HCT116 (cell line): ENCODE data around the gene APBB3. TPM values are rescaled to one million over a fixed set of nuclear protein-coding genes. Genes with fewer than 3 reads are reported as not detected.
A peak's percentile ranks its signal among the peaks of the same experiment; 100 is the strongest.

Source experiments
- ATAC-seq: fragments of 200-7000 bp; cut with Tn5 transposase; 2 replicates; pipeline ENCODE4 v1.9.1; 2020; ENCODE audit warnings: mild to moderate bottlenecking, moderate library complexity
- BruUV-seq: library from RNA; stranded (reverse); fragments of 400-500 nt; replicated peaks from 2 replicates; lab custom pipeline; 2021; lab: Mats Ljungman, UMichigan
- CTCF ChIA-PET: fragments of 300-600 bp; sonication (Branson Sonifier 250); formaldehyde crosslinking; loops from one replicate; lab custom pipeline; 2021; ENCODE audit warnings: antibody characterized with exemption; lab: Charles Lee
- POLR2A ChIA-PET: fragments of 300-600, 350-600 bp; sonication (Branson Sonifier 250); formaldehyde crosslinking; loops from one replicate; lab custom pipeline; 2021; ENCODE audit warnings: antibody characterized with exemption; lab: Charles Lee
- RAD21 ChIA-PET, 2 experiments: fragments of 300-600 bp; sonication (Branson Sonifier 250); formaldehyde crosslinking; loops; one replicate each; lab custom pipeline; 2023; ENCODE audit warnings: low total read pairs in 2 of 2; ENCODE audit not compliant: uncharacterized antibody in 2 of 2, unreplicated experiment in 2 of 2, low non-redundant PET in 1 of 2; lab: Charles Lee
- DNase-seq: peaks from one replicate; pipeline ENCODE4 v3.0.0-alpha.2; 2010; ENCODE audit warnings: low read depth, low spot score
- H2AFZ ChIP-seq: fragments of 200-600 bp; shearing (Covaris generic), sonication (generic); 2 replicates; pipeline ENCODE4 v1.6.1; 2017; ENCODE audit warnings: low read depth, mixed run types, mixed read lengths, antibody characterized with exemption, low read length; ENCODE audit not compliant: poor library complexity, severe bottlenecking
- H3K27ac ChIP-seq: 2 replicates; pipeline ENCODE4 v1.5.1; 2012; ENCODE audit warnings: low read depth, low read length
- H3K27me3 ChIP-seq: fragments of 200-600 bp; sonication (generic); 2 replicates; pipeline ENCODE4 v1.6.1; 2016; ENCODE audit warnings: mixed run types, low read length, mixed read lengths; ENCODE audit not compliant: insufficient read depth
- H3K36me3 ChIP-seq, 2 experiments: fragments of 200-500 bp in 1 of 2; fragments of 200-600 bp in 1 of 2; sonication (Bioruptor generic) in 1 of 2; sonication (generic) in 1 of 2; 2 replicates each; pipeline versions ENCODE4 v1.5.1 to v1.6.1; 2014 to 2016; ENCODE audit warnings: low read length in 2 of 2, inconsistent platforms in 1 of 2, mixed read lengths in 1 of 2, mixed run types in 1 of 2; ENCODE audit not compliant: insufficient read depth in 2 of 2, control insufficient read depth in 1 of 2
- H3K4me1 ChIP-seq, 2 experiments: fragments of 200-600 bp in 1 of 2; sonication (generic) in 1 of 2; 2 replicates each; pipeline versions ENCODE4 v1.5.1 to v1.6.1; 2012 to 2017; ENCODE audit warnings: low read length in 2 of 2, inconsistent platforms in 1 of 2, mild to moderate bottlenecking in 1 of 2, mixed read lengths in 1 of 2, mixed run types in 1 of 2, moderate library complexity in 1 of 2; ENCODE audit not compliant: insufficient read depth in 2 of 2, control insufficient read depth in 1 of 2
- H3K4me2 ChIP-seq: fragments of 200-600 bp; sonication (generic); 2 replicates; pipeline ENCODE4 v1.6.1; 2017; ENCODE audit warnings: mixed run types, low read length, mixed read lengths
- H3K4me3 ChIP-seq, 2 experiments: fragments of 200-600 bp in 1 of 2; sonication (generic) in 1 of 2; replicated peaks in 1 of 2; 2 replicates each; pipeline ENCODE4 v1.5.1; 2011 to 2016; ENCODE audit warnings: low read length in 2 of 2, control low read depth in 1 of 2, low read depth in 1 of 2, mild to moderate bottlenecking in 1 of 2, mixed read lengths in 1 of 2, mixed run types in 1 of 2
- H3K79me2 ChIP-seq: fragments of 200-600 bp; sonication (generic); 2 replicates; pipeline ENCODE4 v1.6.1; 2017; ENCODE audit warnings: mild to moderate bottlenecking, mixed run types, low read length, moderate library complexity, mixed read lengths; ENCODE audit not compliant: insufficient read depth
- H3K9ac ChIP-seq: fragments of 200-600 bp; sonication (generic); 2 replicates; pipeline ENCODE4 v1.6.1; 2016; ENCODE audit warnings: low read length, mixed read lengths
- H3K9me2 ChIP-seq: fragments of 200-600 bp; sonication (generic), shearing (Covaris generic); 2 replicates; pipeline ENCODE4 v1.6.1; 2017; ENCODE audit warnings: mixed run types, mild to moderate bottlenecking, moderate library complexity; ENCODE audit not compliant: insufficient read depth
- H3K9me3 ChIP-seq, 2 experiments: fragments of 200-500 bp in 1 of 2; fragments of 200-600 bp in 1 of 2; sonication (Bioruptor generic) in 1 of 2; sonication (generic) in 1 of 2; 2 replicates each; pipeline ENCODE4 v1.6.1; 2014 to 2017; ENCODE audit warnings: low read length in 2 of 2, mixed read lengths in 2 of 2, inconsistent platforms in 1 of 2, low read depth in 1 of 2, mild to moderate bottlenecking in 1 of 2, mixed run types in 1 of 2, moderate library complexity in 1 of 2; ENCODE audit not compliant: control insufficient read depth in 1 of 2, insufficient read depth in 1 of 2
- H4K20me1 ChIP-seq: fragments of 200-600 bp; sonication (generic), shearing (Covaris generic); 2 replicates; pipeline ENCODE4 v1.6.1; 2017; ENCODE audit warnings: mixed run types, mild to moderate bottlenecking, moderate library complexity; ENCODE audit not compliant: insufficient read depth
- ATF3 ChIP-seq: IDR thresholded peaks from 2 replicates; pipeline ENCODE4 v1.6.1; 2012
- CEBPB ChIP-seq: IDR thresholded peaks from 2 replicates; pipeline ENCODE4 v1.6.1; 2012; ENCODE audit warnings: low read depth
- EZH2 ChIP-seq: fragments of 200-600 bp; sonication (generic); IDR thresholded peaks from 2 replicates; pipeline ENCODE4 v1.6.1; 2017; ENCODE audit warnings: antibody characterized with exemption, mixed run types
- EZH2phosphoT487 ChIP-seq: fragments of 200-600 bp; IDR thresholded peaks from 2 replicates; pipeline ENCODE4 v1.6.1; 2018; ENCODE audit warnings: antibody characterized with exemption, borderline replicate concordance
- JUND ChIP-seq: IDR thresholded peaks from 2 replicates; pipeline ENCODE4 v1.6.1; 2012
- POLR2A ChIP-seq: IDR thresholded peaks from 2 replicates; pipeline ENCODE4 v1.7.0; 2011; ENCODE audit warnings: borderline replicate concordance; ENCODE audit not compliant: insufficient read depth, insufficient read length; ENCODE audit errors: extremely low read depth
- POLR2AphosphoS5 ChIP-seq: IDR thresholded peaks from 2 replicates; pipeline ENCODE4 v1.6.1; 2011; ENCODE audit warnings: mild to moderate bottlenecking, low read depth, low read length, moderate library complexity
- RAD21 ChIP-seq: IDR thresholded peaks from 2 replicates; pipeline ENCODE4 v1.6.1; 2012; ENCODE audit warnings: low read depth, mild to moderate bottlenecking
- SIN3A ChIP-seq: IDR thresholded peaks from 2 replicates; pipeline ENCODE4 v1.6.1; 2012; ENCODE audit warnings: low read depth
- SP1 ChIP-seq: IDR thresholded peaks from 2 replicates; pipeline ENCODE4 v1.6.1; 2012; ENCODE audit warnings: low read depth
- TCF7L2 ChIP-seq: IDR thresholded peaks from 2 replicates; pipeline ENCODE4 v1.7.0; 2011; ENCODE audit warnings: borderline replicate concordance, inconsistent platforms; ENCODE audit not compliant: insufficient read depth, insufficient read length; ENCODE audit errors: extremely low read depth
- YY1 ChIP-seq: IDR thresholded peaks from 2 replicates; pipeline ENCODE4 v1.6.1; 2011; ENCODE audit warnings: low read length, low read depth, moderate library complexity, mild to moderate bottlenecking; ENCODE audit not compliant: insufficient replicate concordance; ENCODE audit errors: extremely low read depth
- ZFX ChIP-seq: fragments of 450-650 bp; IDR thresholded peaks from 2 replicates; pipeline ENCODE4 v1.6.1; 2017
- intact Hi-C: fragments of 100-400 bp; cut with micrococcal nuclease; formaldehyde crosslinking; loops from 2 replicates; pipeline ENCODE4 v1.10.0; 2022
- total RNA-seq: library from RNA; stranded (reverse); gene quantifications from one replicate; pipeline ENCODE4 v1.2.1, GENCODE V29; 2021; ENCODE audit not compliant: unreplicated experiment

The APBB3 gene
- total RNA-seq, 1 experiment from 2014 or later, result 28.4 TPM

GRCh38 chr5:140557965-140558364 lies 6.4 kb downstream of the APBB3 start:
- H3K4me3 ChIP-seq, result peak overlapping the region; percentile 82 to 85
- no peaks in the 10 kb centered on the region for H3K9me2 ChIP-seq
- H3K9me3 ChIP-seq, result no peaks in the 10 kb centered on the region
- peaks cover 0 to 5% of the 10 kb centered on the region in 2 experiments; a peak in 2 of 4 replicates for H3K36me3 ChIP-seq
- peak overlapping the region; percentile 89 for H3K9ac ChIP-seq
- ATAC-seq (no peak; the same call in 1 of the 2 replicates), DNase-seq (no peak)
- ChIA-PET POLR2A (interaction anchor here (1.2 kb wide), 1 partner anchor 77 kb away, joined by 6 read pairs; no protein-coding TSS in a partner anchor), RAD21 (no interaction called here), CTCF (no interaction called here)
- H3K4me1 ChIP-seq, result peaks cover 8 to 32% of the 10 kb centered on the region in 2 experiments
- no peaks in the 10 kb centered on the region; the same call in 1 of the 2 replicates for H4K20me1 ChIP-seq
- BruUV-seq, result no TSS peak
- intact Hi-C loops, result loop anchor here (5.0 kb wide), 1 partner anchor 154 kb away; no protein-coding TSS in a partner anchor
- peaks cover 42% of the 10 kb centered on the region for H3K79me2 ChIP-seq
- no peaks in the 10 kb centered on the region for H3K27me3 ChIP-seq
- H3K27ac ChIP-seq, result peak overlapping the region; percentile 80
- H3K4me2 ChIP-seq, result peak overlapping the region; percentile 76
- H2AFZ ChIP-seq, result no peak overlapping the region
- TF ChIP-seq CEBPB (no peak), POLR2AphosphoS5 (no peak), JUND (no peak), SIN3A (no peak), POLR2A (no peak), EZH2 (no peak), YY1 (no peak), TCF7L2 (no peak), SP1 (no peak), ZFX (no peak), EZH2phosphoT487 (no peak), RAD21 (no peak), ATF3 (no peak)
